HG02884 (cell line): ENCODE measurements around the gene EPB41L4B.

Source experiments
- ATAC-seq: cut with Tn5 transposase; IDR thresholded peaks from one replicate; pipeline ENCODE4 v1.9.1; 2021; ENCODE audit warnings: mild to moderate bottlenecking, moderate library complexity; ENCODE audit not compliant: unreplicated experiment

Gene EPB41L4B

GRCh38 chr9:109212768-109213167 lies 108.1 kb downstream of the EPB41L4B start:
- no peak for ATAC-seq

- ATAC-seq, result no peak
These were observed 114.2 kb downstream of the EPB41L4B start for GRCh38 chr9:109206670-109207069.

GRCh38 chr9:109205526-109205925 lies 115.3 kb downstream of the EPB41L4B start:
- no peak for ATAC-seq

- no peak for ATAC-seq
These were observed 117.0 kb downstream of the EPB41L4B start for GRCh38 chr9:109203761-109204360.

GRCh38 chr9:109199676-109200075 lies 121.2 kb downstream of the EPB41L4B start:
- no peak for ATAC-seq

GRCh38 chr9:109198736-109199382 lies 122.0 kb downstream of the EPB41L4B start:
- no peak for ATAC-seq

GRCh38 chr9:109193974-109194556 lies 126.8 kb downstream of the EPB41L4B start:
- ATAC-seq, result no peak

GRCh38 chr9:109192732-109193361 lies 128.0 kb downstream of the EPB41L4B start:
- ATAC-seq, result no peak

- ATAC-seq, result no peak
These were observed 129.1 kb downstream of the EPB41L4B start for GRCh38 chr9:109191746-109192145.

- ATAC-seq, result no peak
These were observed 130.7 kb downstream of the EPB41L4B start for GRCh38 chr9:109190151-109190550.

- no peak for ATAC-seq
These were observed 133.9 kb downstream of the EPB41L4B start for GRCh38 chr9:109186857-109187520.

- peak; percentile 50 for ATAC-seq
These were observed 137.7 kb downstream of the EPB41L4B start for GRCh38 chr9:109182940-109183798.

GRCh38 chr9:109182550-109182939 lies 138.3 kb downstream of the EPB41L4B start:
- ATAC-seq, result no peak

- ATAC-seq, result peak; percentile 78
These were observed 139.6 kb downstream of the EPB41L4B start for GRCh38 chr9:109181284-109181683.

GRCh38 chr9:109179801-109180523 lies 140.9 kb downstream of the EPB41L4B start:
- ATAC-seq, result no peak

GRCh38 chr9:109176963-109177362 lies 143.9 kb downstream of the EPB41L4B start:
- ATAC-seq, result no peak

- ATAC-seq, result no peak
These were observed 144.5 kb downstream of the EPB41L4B start for GRCh38 chr9:109176386-109176785.

GRCh38 chr9:109172935-109173334 lies 147.9 kb downstream of the EPB41L4B start:
- no peak for ATAC-seq

- no peak for ATAC-seq
These were observed 148.9 kb downstream of the EPB41L4B start for GRCh38 chr9:109171926-109172325.

GRCh38 chr9:109168170-109168569 lies 152.7 kb downstream of the EPB41L4B start:
- no peak for ATAC-seq
